Activated CD8-positive, alpha-beta memory T cell treated with anti-CD3 and anti-CD28 coated beads for 48 hours (primary cell): ENCODE measurements around the gene EAPP.
"Not testable (repeated sequence)": the region's sequence is repeated elsewhere in the genome, so short reads cannot be mapped to it uniquely, and the experiment has no call there.

Experiments
- DNase-seq, 3 experiments: peaks; one replicate each; pipeline ENCODE4 v3.0.0-alpha.2; 2020; ENCODE audit warnings: low read depth in 2 of 3, low spot score in 2 of 3

Gene EAPP

GRCh38 chr14:34488528-34488927, 51.0 kb downstream of the EAPP start:
- DNase-seq = no peak

DNA sequence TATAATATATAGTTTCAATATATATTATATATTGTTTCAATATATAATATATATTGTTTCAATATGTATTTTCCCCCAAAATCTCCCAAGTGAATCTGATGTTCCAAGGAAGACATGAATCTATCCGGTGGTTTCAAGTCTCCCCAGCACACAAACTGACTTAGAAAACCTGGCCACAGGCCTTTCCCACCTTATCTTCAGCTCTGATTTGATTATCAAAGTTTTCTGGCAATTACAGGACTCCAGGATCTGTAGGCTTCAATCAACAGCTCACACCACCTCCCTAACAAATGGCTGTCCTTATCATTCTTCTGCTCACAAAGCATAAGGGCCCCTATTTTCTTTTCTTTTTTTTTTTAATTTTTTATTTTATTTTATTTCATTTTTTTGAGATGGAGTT, 54.8 kb downstream of the EAPP start:
- DNase-seq = no peak

GRCh38 chr14:34482463-34482862, 57.0 kb downstream of the EAPP start:
- DNase-seq = no peak

- no peak for DNase-seq
Observed at GRCh38 chr14:34479694-34480093, 59.8 kb downstream of the EAPP start.

- no peak for DNase-seq
Observed at GRCh38 chr14:34478261-34478660, 61.2 kb downstream of the EAPP start.

DNA sequence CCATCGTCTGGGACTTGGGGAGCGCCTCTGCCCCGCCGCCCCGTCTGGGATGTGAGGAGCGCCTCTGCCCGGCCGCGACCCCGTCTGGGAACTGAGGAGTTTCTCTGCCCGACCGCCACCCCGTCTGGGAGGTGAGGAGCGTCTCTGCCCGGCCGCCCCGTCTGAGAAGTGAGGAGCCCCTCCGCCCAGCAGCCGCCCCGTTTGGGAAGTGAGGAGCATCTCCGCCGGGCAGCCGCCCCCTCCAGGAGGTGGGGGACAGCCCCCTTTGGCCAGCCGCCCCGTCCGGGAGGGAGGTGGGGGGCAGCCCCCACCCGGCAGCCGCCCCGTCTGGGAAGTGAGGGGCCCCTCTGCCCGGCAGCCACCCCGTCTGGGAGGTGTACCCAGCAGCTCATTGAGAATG, 63.5 kb downstream of the EAPP start:
- not testable (repeated sequence) for DNase-seq

GRCh38 chr14:34475163-34475562, 64.3 kb downstream of the EAPP start:
- no peak for DNase-seq

GRCh38 chr14:34474187-34474679, 65.3 kb downstream of the EAPP start:
- DNase-seq = no peak

GRCh38 chr14:34472706-34473279, 66.7 kb downstream of the EAPP start:
- no peak for DNase-seq

DNA sequence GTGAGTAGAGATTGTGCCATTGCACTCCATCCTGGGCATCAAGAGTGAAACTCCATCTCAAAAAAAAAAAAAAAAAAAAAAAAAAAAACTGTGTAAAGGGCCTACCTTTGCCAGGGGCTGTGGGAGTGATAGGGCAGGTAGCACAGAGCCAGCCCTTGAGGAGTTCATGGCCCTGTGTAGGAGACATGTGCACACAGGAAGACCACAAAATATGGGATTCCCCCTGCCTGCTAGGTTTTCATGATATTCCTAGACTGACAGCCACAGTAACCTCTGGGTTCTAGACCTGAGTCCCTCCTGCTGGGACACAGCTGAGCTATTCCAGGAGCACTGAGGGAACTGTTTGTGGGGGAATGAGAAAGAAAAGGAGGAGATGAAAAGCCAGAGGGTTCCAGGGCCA, 69.2 kb downstream of the EAPP start:
- DNase-seq = no peak

DNA sequence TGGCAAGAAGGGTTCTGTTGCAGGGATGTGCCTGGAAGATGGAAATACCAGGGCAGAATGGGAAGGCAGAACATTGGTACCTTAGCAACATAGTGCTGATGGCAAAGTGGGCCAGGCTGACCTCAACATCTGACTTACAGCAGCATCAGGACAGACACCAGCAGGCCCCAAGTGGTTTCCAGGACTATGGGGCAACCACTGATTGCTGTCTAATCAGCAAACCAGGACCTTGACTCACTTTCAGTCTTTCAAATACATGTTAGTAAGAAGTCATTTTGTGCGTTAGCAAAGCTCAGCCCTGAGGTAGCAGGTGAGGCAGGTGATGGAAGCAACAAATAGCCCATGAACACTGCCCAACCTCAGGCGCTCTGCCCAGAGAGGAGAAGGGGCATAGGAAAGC, 72.8 kb downstream of the EAPP start:
- no peak for DNase-seq
